ENCODE measurements around the gene RFC2. TPM values are rescaled to one million over a fixed set of nuclear protein-coding genes. Genes with fewer than 3 reads are reported as not detected.

The RFC2 gene
- total RNA-seq, 1 experiment from 2014 or later = 73.6 TPM

- H3K27me3 Mint-ChIP-seq (ENCODE audit: low read depth) = no peaks in the 10 kb centered on the region
- H2BK12ac ChIP-seq (ENCODE audit: insufficient read length, low read depth, low read length) = no peak overlapping the region
Measured at GRCh38 chr7:74182453-74183090, 71.6 kb downstream of the RFC2 start.

More at GRCh38 chr7:74182453-74183090, 71.6 kb downstream of the RFC2 start:
- H3K4me1 Mint-ChIP-seq = peaks cover 38 to 39% of the 10 kb centered on the region in 2 experiments
- H3K4me3 Mint-ChIP-seq = no peak overlapping the region; a peak in 1 of 5 replicates
- peaks cover 3% of the 10 kb centered on the region for H4K20me1 ChIP-seq (ENCODE audit: control insufficient read depth, insufficient read depth, insufficient read length)
- peaks cover 11% of the 10 kb centered on the region for H3K79me1 ChIP-seq (ENCODE audit: insufficient read depth, low read depth, low read length, poor library complexity, severe bottlenecking)
- H3K36me3 Mint-ChIP-seq (ENCODE audit: insufficient read depth in 1 of 3, low read depth in 3 of 3) = peaks cover 16 to 49% (median 45%) of the 10 kb centered on the region in 3 experiments; a peak in 6 of 7 replicates
- H4K8ac ChIP-seq (replicated peaks; ENCODE audit: insufficient read length, low read depth, low read length) = no peak overlapping the region
- no peak overlapping the region for H3K4me2 ChIP-seq (ENCODE audit: insufficient read depth, insufficient read length, low read length)
- H3K27me3 ChIP-seq (ENCODE audit: insufficient read depth, low read length) = no peaks in the 10 kb centered on the region
- no peak overlapping the region for H2BK20ac ChIP-seq (ENCODE audit: low read depth, low read length, poor library complexity, severe bottlenecking)
- H3K9ac ChIP-seq (ENCODE audit: extremely low read depth, insufficient read length, low read length) = no peak overlapping the region
- no peak overlapping the region for H2BK15ac ChIP-seq (ENCODE audit: low read depth, low read length)
- no peak overlapping the region for H2AK5ac ChIP-seq (ENCODE audit: insufficient read length, low read length)
- H3K4me1 ChIP-seq (ENCODE audit: insufficient read depth, low read length) = no peaks in the 10 kb centered on the region; the same call in 1 of the 2 replicates
- H3K27ac Mint-ChIP-seq = peak overlapping the region in 2 of 3 experiments; percentile 55 to 94; a peak in 4 of 7 replicates
- H3K14ac ChIP-seq (ENCODE audit: insufficient read depth, low read length) = no peak overlapping the region
- H3K23ac ChIP-seq (ENCODE audit: insufficient read length, low read depth, low read length) = no peak overlapping the region
- no peak overlapping the region for H2BK120ac ChIP-seq (ENCODE audit: low read depth, low read length, poor library complexity, severe bottlenecking)
- H3K9me3 Mint-ChIP-seq = no peaks in the 10 kb centered on the region
- H4K5ac ChIP-seq (ENCODE audit: insufficient read length, low read depth, low read length) = no peak overlapping the region
- H4K91ac ChIP-seq (ENCODE audit: insufficient read length, low read depth, low read length) = no peak overlapping the region
- DNase-seq = no peak
- TF ChIP-seq CTCF (conservative IDR thresholded peaks at IDR 0.05) = no peak
- H3K56ac ChIP-seq (ENCODE audit: insufficient read length, low read depth, low read length) = no peak overlapping the region
- H3K18ac ChIP-seq (ENCODE audit: insufficient read length, low read depth, low read length) = no peak overlapping the region
- no peak overlapping the region for H3T11ph ChIP-seq (ENCODE audit: low read length)
- H3K23me2 ChIP-seq (ENCODE audit: insufficient read length, low read depth, low read length, poor library complexity, severe bottlenecking) = no peaks in the 10 kb centered on the region
- WGBS (ENCODE audit: extremely low coverage, insufficient read length, low lambda C conversion rate) = no CpG with 5 or more reads among the region's 6 CpGs
- H2BK5ac ChIP-seq (ENCODE audit: insufficient read length, low read length) = no peak overlapping the region
- no peak overlapping the region for H2AFZ ChIP-seq (ENCODE audit: low read length)
- peaks cover 84% of the 10 kb centered on the region for H3K79me2 ChIP-seq (ENCODE audit: insufficient read depth, low read length)
- no peaks in the 10 kb centered on the region for H3K9me3 ChIP-seq (ENCODE audit: control insufficient read depth, low read depth, low read length)
- no peak overlapping the region for H3K27ac ChIP-seq (ENCODE audit: insufficient read length, low read depth, low read length)
- H3K4ac ChIP-seq (ENCODE audit: low read depth, low read length) = no peak overlapping the region

Measured in H9 (cell line).